MM.1S (cell line): Measurements from ENCODE around the gene CHCHD3.

Experiments
- DNase-seq: peaks from one replicate; pipeline ENCODE4 v3.0.0-alpha.2; 2015
- H2AFZ ChIP-seq: fragments of 300-600 bp; sonication (generic); 2 replicates; pipeline ENCODE4 v1.6.0; 2016; ENCODE audit warnings: antibody characterized with exemption, low read length
- H3F3A ChIP-seq: fragments of 300-600 bp; sonication (generic); 2 replicates; pipeline ENCODE4 v1.6.1; 2016; ENCODE audit warnings: mild to moderate bottlenecking, antibody characterized with exemption, low read length, moderate library complexity, mixed read lengths; ENCODE audit not compliant: insufficient read depth
- H3K27ac ChIP-seq: fragments of 300-600 bp; sonication (generic); 2 replicates; pipeline ENCODE4 v1.5.1; 2016; ENCODE audit warnings: mild to moderate bottlenecking, low read length
- H3K27me3 ChIP-seq: fragments of 300-600 bp; sonication (generic); replicated peaks from 2 replicates; pipeline ENCODE4 v1.6.0; 2016; ENCODE audit warnings: low read length; ENCODE audit not compliant: insufficient read depth
- H3K36me3 ChIP-seq: fragments of 300-600 bp; sonication (generic); replicated peaks from 2 replicates; pipeline ENCODE4 v1.6.1; 2016; ENCODE audit warnings: mild to moderate bottlenecking, low read length, mixed read lengths; ENCODE audit not compliant: insufficient read depth
- H3K4me1 ChIP-seq: fragments of 300-600 bp; sonication (generic); 2 replicates; pipeline ENCODE4 v1.6.1; 2016; ENCODE audit warnings: low read length, mixed read lengths
- H3K4me2 ChIP-seq: fragments of 300-600 bp; sonication (generic); 2 replicates; pipeline ENCODE4 v1.6.0; 2016; ENCODE audit warnings: low read depth, low read length
- H3K4me3 ChIP-seq: fragments of 300-600 bp; sonication (generic); 2 replicates; pipeline ENCODE4 v1.5.1; 2016; ENCODE audit warnings: low read length, mixed read lengths
- H3K79me2 ChIP-seq: fragments of 300-600 bp; sonication (generic); 2 replicates; pipeline ENCODE4 v1.6.1; 2016; ENCODE audit warnings: mixed run types, low read length, mixed read lengths
- H3K9ac ChIP-seq: fragments of 300-600 bp; sonication (generic); 2 replicates; pipeline ENCODE4 v1.6.1; 2016; ENCODE audit warnings: low read length, mixed read lengths
- H3K9me2 ChIP-seq: fragments of 300-600 bp; sonication (generic); replicated peaks from 2 replicates; pipeline ENCODE4 v1.6.1; 2016; ENCODE audit warnings: mild to moderate bottlenecking, low read length, mixed read lengths; ENCODE audit not compliant: insufficient read depth
- H3K9me3 ChIP-seq: fragments of 300-600 bp; sonication (generic); replicated peaks from 2 replicates; pipeline ENCODE4 v1.6.1; 2016; ENCODE audit warnings: mild to moderate bottlenecking, low read length, mixed read lengths; ENCODE audit not compliant: insufficient read depth
- H4K20me1 ChIP-seq: fragments of 300-600 bp; sonication (generic); 2 replicates; pipeline ENCODE4 v1.6.1; 2016; ENCODE audit warnings: mild to moderate bottlenecking, low read length, moderate library complexity, mixed read lengths; ENCODE audit not compliant: insufficient read depth
- EZH2 ChIP-seq: fragments of 300-600 bp; sonication (generic); optimal IDR thresholded peaks from 2 replicates; pipeline ENCODE3; 2017; ENCODE audit warnings: low read depth, mild to moderate bottlenecking, antibody characterized with exemption, low read length, mixed read lengths
- EZH2phosphoT487 ChIP-seq: fragments of 300-600 bp; sonication (generic); IDR thresholded peaks from 2 replicates; pipeline ENCODE4 v1.6.1; 2018; ENCODE audit warnings: antibody characterized with exemption, low read length
- TF ChIP-seq, protein P1 (sequence below): fragments of 300-600 bp; sonication (generic); IDR thresholded peaks from 2 replicates; pipeline ENCODE4 v1.5.1; 2016; ENCODE audit warnings: antibody characterized with exemption, low read length, mixed read lengths

Gene CHCHD3

DNA sequence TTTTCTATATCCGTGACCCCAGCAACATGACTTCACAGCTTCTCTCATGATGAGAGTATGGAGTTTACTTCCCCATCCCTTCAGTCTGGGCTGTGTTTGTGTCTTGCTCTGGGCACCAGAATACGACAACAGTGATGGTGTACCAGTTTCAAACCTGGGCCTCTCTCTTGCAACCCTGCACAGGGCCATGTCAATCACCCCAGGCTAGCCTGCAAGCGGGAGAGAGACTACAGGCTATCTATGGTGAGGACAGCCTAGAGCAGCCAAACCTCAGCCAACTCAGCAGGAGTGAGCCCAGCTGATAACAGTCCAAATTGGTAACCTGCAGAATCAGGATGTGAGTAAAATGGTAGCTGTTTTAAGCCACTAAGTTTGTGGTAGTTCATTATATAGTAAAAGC, 235.8 kb downstream of the CHCHD3 start:
- Histone ChIP-seq H3K27me3 (no peaks in the 10 kb centered on the region), H3K79me2 (no peaks in the 10 kb centered on the region), H3K9me2 (no peaks in the 10 kb centered on the region), H3K27ac (no peak overlapping the region), H4K20me1 (no peaks in the 10 kb centered on the region), H2AFZ (no peak overlapping the region), H3K36me3 (no peaks in the 10 kb centered on the region), H3K4me1 (no peaks in the 10 kb centered on the region), H3K9me3 (no peaks in the 10 kb centered on the region), H3K9ac (no peak overlapping the region), H3K4me2 (no peak overlapping the region), H3K4me3 (no peak overlapping the region), H3F3A (no peaks in the 10 kb centered on the region)
- TF ChIP-seq EZH2phosphoT487 (no peak), EZH2 (no peak)
- TF ChIP-seq, protein P1, sequence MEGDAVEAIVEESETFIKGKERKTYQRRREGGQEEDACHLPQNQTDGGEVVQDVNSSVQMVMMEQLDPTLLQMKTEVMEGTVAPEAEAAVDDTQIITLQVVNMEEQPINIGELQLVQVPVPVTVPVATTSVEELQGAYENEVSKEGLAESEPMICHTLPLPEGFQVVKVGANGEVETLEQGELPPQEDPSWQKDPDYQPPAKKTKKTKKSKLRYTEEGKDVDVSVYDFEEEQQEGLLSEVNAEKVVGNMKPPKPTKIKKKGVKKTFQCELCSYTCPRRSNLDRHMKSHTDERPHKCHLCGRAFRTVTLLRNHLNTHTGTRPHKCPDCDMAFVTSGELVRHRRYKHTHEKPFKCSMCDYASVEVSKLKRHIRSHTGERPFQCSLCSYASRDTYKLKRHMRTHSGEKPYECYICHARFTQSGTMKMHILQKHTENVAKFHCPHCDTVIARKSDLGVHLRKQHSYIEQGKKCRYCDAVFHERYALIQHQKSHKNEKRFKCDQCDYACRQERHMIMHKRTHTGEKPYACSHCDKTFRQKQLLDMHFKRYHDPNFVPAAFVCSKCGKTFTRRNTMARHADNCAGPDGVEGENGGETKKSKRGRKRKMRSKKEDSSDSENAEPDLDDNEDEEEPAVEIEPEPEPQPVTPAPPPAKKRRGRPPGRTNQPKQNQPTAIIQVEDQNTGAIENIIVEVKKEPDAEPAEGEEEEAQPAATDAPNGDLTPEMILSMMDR: no peak
- DNase-seq: no peak

DNA sequence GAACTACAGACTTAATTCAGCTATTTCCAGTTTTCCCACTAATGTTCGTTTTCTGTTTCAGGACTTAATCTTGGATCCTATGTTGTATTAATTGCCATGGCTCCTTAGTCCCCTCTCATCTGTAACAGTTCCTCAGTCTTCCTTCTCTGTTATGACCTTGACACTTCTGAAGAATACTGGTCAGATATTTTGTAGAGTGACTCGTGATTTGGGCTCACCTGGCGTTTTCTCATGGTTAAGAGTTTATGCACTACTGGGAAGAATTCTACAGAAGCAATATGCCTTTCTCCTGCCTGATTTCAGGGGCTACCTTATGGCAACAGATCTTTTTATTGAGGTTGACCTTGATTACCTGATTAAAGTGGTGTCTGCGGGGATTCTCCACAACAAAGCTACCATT, 239.4 kb downstream of the CHCHD3 start:
- Histone ChIP-seq H3K4me3 (no peak overlapping the region), H3K9me3 (no peaks in the 10 kb centered on the region), H3K27me3 (no peaks in the 10 kb centered on the region), H3K79me2 (no peaks in the 10 kb centered on the region), H3K9ac (no peak overlapping the region), H3F3A (no peaks in the 10 kb centered on the region), H3K4me1 (no peaks in the 10 kb centered on the region), H4K20me1 (no peaks in the 10 kb centered on the region), H3K36me3 (no peaks in the 10 kb centered on the region), H3K9me2 (no peaks in the 10 kb centered on the region), H3K27ac (no peak overlapping the region), H2AFZ (no peak overlapping the region), H3K4me2 (no peak overlapping the region)
- DNase-seq: no peak
- TF ChIP-seq EZH2 (no peak), EZH2phosphoT487 (no peak)
- TF ChIP-seq, protein P1: no peak

DNA sequence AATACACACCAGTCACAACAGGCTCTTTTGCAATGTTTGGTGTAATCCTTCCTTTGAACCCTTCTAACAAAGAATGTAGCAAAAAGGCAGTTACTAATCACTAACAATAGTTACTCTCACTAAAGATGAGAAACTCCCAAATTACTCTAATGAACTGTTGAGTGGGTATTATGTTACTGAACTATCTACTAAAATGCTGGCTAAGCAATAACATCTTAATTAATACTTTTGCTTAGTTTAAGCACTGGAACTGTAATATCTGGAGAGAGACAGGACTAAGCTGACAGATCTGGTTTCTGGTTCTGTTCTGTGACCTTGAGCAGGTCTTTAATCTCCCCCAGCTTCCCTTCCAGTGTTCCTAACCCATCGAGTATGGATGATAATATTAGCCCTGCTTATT, 241.7 kb downstream of the CHCHD3 start:
- no peaks in the 10 kb centered on the region for H3K9me3 ChIP-seq
- no peak overlapping the region for H3K4me3 ChIP-seq
- no peaks in the 10 kb centered on the region for H3K9me2 ChIP-seq
- no peak overlapping the region for H2AFZ ChIP-seq
- H3K79me2 ChIP-seq: no peaks in the 10 kb centered on the region
- H3K27ac ChIP-seq: no peak overlapping the region
- DNase-seq: no peak
- TF ChIP-seq EZH2phosphoT487: no peak
- no peak for TF ChIP-seq EZH2
- TF ChIP-seq, protein P1: no peak
- no peaks in the 10 kb centered on the region for H3K36me3 ChIP-seq
- H3K4me1 ChIP-seq: no peaks in the 10 kb centered on the region
- no peaks in the 10 kb centered on the region for H3K27me3 ChIP-seq
- no peak overlapping the region for H3K4me2 ChIP-seq
- H3F3A ChIP-seq: no peaks in the 10 kb centered on the region
- no peaks in the 10 kb centered on the region for H4K20me1 ChIP-seq
- H3K9ac ChIP-seq: no peak overlapping the region
